Right ventricle myocardium superior (tissue), 1 donor: ENCODE results near the gene TEX26. TPM values are rescaled to one million over a fixed set of nuclear protein-coding genes. Genes with fewer than 3 reads are reported as not detected.

Experiments used
- ATAC-seq: fragments of 200-7000 bp; cut with Tn5 transposase; one replicate; pipeline ENCODE4 v1.9.1; 2020; ENCODE audit warnings: mild to moderate bottlenecking; ENCODE audit not compliant: poor library complexity
- DNase-seq: peaks from one replicate; pipeline ENCODE4 v3.0.0-alpha.2; 2020
- intact Hi-C: fragments of 100-400 bp; cut with DNase I; formaldehyde crosslinking; loops from one replicate; pipeline ENCODE4 v1.11.2; 2022
- total RNA-seq: library from RNA; stranded (reverse); fragmentation: NEBNext Ultra II Directional; extraction: Animal tissue kit (Norgen Biotek cat#: 25700); gene quantifications from one replicate; pipeline ENCODE4 v1.2.1, GENCODE V29; 2021
- donor health status: DM: no; HTN: yes; CAD: no; lungs with severe emphysema.

The TEX26 gene
- total RNA-seq, 1 donor from 2014 or later = not detected

GRCh38 chr13:31001647-31002046, 69.2 kb downstream of the TEX26 start:
- DNase-seq = no peak
- intact Hi-C loops = no loop called here
- no peak for ATAC-seq

DNA sequence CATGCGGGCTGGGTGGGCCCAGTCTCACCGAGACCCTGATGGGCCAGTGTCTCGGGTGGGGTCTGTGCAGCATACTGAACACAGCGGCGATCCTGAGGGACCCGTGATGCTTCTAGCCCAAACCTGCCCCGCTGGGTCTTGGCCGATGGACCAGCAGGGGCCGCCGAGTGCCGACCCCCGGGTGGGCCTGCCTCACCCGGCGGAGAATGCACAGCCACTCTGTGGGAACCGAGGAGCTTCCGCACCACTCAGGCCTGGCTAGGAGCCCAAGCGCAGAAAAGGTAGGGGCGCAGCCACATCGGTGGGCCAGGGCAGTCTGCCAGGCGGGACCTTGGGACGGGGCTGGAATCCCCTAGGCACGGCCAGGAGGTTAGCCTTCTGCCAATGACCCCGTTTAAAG, 72.6 kb downstream of the TEX26 start:
- DNase-seq (no peak), ATAC-seq (no peak)
- intact Hi-C loops = no loop called here

DNA sequence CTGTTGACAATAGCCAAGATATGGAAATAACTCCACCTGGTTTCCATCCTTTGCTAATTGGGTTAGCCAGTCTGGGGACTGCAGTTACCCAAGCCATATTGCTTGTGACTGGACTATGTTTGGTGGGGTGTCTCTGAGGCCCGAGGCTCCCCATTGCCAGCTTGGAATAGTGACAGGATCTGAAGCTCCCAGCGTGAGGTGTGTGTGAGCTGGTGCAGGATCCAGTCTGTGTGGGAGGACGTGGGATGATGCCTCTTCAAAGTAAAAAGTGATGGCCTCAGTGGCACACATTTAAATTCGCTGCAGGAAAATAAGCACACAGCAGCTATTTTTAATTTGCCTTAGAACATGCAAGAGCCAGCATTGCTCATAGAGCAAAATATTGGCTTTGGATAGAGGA, 75.0 kb downstream of the TEX26 start:
- intact Hi-C loops = no loop called here
- no peak for DNase-seq
- no peak for ATAC-seq

GRCh38 chr13:31008400-31009115, 76.1 kb downstream of the TEX26 start:
- intact Hi-C loops = no loop called here
- DNase-seq = no peak
- ATAC-seq = no peak

GRCh38 chr13:31009166-31009565, 76.7 kb downstream of the TEX26 start:
- no peak for ATAC-seq
- DNase-seq = no peak
- intact Hi-C loops = no loop called here

- DNase-seq = no peak
- no peak for ATAC-seq
- intact Hi-C loops = no loop called here
Measured at GRCh38 chr13:31010296-31010695, 77.8 kb downstream of the TEX26 start.

- intact Hi-C loops = no loop called here
- ATAC-seq = no peak
- no peak for DNase-seq
Measured at GRCh38 chr13:31011193-31011860, 78.9 kb downstream of the TEX26 start.

GRCh38 chr13:31011901-31012654, 79.6 kb downstream of the TEX26 start:
- intact Hi-C loops = no loop called here
- ATAC-seq (no peak), DNase-seq (no peak)

GRCh38 chr13:31012655-31013024, 80.2 kb downstream of the TEX26 start:
- ATAC-seq (no peak), DNase-seq (no peak)
- intact Hi-C loops = no loop called here

DNA sequence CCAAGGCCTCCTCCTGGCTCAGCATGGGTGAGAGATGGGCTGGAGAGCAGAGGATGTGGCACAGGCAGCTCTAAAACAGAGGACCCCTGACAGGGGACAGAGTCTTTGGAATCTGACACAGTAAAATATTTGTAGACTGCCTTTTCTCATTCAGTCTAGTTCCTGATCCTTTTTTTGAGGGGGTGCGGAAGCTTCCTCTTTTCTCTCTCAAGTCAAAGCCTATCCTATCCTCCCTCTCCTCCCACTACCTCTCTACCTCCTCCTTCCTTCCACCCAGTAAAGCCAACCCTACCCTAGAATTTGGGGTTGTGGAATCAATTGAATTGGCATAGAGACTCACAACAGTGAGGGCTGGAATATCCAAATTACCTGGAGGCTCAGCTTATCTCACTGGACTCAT, 82.0 kb downstream of the TEX26 start:
- DNase-seq (no peak), ATAC-seq (no peak)
- intact Hi-C loops = no loop called here

GRCh38 chr13:31015199-31015598, 82.7 kb downstream of the TEX26 start:
- no peak for ATAC-seq
- intact Hi-C loops = no loop called here
- DNase-seq = no peak

DNA sequence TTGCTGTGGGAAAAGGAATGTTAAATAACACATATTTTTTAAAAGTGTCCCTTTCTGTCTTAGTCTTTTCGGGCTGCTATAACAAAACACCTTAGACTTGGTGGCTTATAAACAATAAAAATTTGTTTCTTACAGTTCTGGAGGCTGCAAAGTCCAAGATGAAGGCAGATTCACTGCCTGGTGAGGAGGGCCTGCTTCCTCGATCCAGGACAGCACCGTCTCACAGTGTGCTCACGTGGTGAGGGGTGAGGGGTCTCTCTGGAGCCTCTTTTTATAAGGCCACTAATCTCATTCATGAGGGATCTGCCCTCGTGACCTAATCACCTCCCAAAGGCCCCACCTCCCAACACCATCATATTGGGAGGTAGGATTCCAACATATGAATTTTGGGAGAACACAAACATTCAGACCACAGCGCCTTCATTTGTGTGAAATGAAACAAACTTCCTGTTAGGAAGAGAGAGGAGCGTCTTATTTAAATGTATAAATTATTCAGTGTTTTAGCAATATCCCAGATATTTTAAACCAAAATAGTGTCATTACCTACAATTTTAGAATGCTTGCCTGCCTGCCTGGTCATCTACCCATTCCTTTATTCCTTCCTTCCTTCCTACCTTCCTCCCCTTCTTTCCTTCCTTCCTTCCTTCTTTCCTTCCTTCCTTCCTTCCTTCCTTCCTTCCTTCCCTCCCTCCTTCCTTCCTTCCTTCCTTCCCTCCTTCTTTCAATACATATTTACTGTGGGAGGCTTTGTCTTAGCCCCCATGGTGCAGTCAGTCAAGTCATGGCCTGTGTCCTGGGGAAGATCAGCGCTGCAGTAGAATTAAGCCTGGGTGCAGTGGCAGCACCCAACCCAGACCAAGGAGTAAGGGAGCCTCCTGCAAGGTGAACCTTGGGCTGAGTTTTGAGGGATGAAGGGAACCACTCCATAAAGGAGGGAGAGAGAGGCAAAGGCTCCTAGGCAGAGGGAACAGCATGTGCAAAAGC, 84.2 kb downstream of the TEX26 start:
- DNase-seq (no peak), ATAC-seq (no peak)
- intact Hi-C loops = no loop called here

GRCh38 chr13:31018511-31018910, 86.1 kb downstream of the TEX26 start:
- DNase-seq (no peak), ATAC-seq (no peak)
- intact Hi-C loops = no loop called here

DNA sequence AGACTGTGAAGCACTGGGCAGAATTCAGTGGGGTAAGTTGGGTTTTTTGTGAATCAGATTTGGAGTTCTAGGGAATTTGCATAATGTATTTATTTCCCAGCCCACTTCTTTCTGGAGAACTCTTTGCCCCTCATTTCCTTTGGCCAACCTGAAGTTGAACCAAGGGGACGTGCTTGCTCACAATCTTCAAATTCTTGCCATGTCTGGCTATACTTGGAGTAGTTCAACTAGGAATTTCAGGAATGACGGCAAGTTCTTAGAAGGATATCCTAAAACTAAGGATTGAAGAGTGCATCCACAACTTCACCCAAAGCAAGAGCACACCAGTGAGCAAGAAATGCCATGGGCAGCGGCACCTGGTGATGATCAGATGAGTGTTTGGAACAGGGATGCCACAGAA, 88.5 kb downstream of the TEX26 start:
- intact Hi-C loops = no loop called here
- ATAC-seq (no peak), DNase-seq (no peak)

GRCh38 chr13:31022288-31022895, 89.9 kb downstream of the TEX26 start:
- intact Hi-C loops = no loop called here
- DNase-seq (no peak), ATAC-seq (no peak)

GRCh38 chr13:31022928-31023530, 90.6 kb downstream of the TEX26 start:
- DNase-seq (no peak), ATAC-seq (no peak)
- intact Hi-C loops = no loop called here
